Endodermal cell (in vitro differentiated cells): ENCODE data around the gene LCMT2. TPM values are rescaled to one million over a fixed set of nuclear protein-coding genes. Genes with fewer than 3 reads are reported as not detected.

ENCODE experiments used
- DNase-seq: peaks from one replicate; pipeline ENCODE4 v3.0.0-alpha.2; 2017
- H3K27ac ChIP-seq: 2 replicates; pipeline ENCODE4 v1.5.1; 2013; ENCODE audit warnings: mild to moderate bottlenecking, low read depth, low read length, moderate library complexity
- H3K27me3 ChIP-seq: 2 replicates; pipeline ENCODE4 v1.6.1; 2013; ENCODE audit warnings: mild to moderate bottlenecking, low read length, moderate library complexity; ENCODE audit not compliant: insufficient read depth, control insufficient read depth, poor library complexity, severe bottlenecking
- H3K36me3 ChIP-seq: 2 replicates; pipeline ENCODE4 v1.7.0; 2013; ENCODE audit warnings: mild to moderate bottlenecking, low read length, moderate library complexity; ENCODE audit not compliant: control insufficient read depth, insufficient read depth
- H3K4me1 ChIP-seq: one replicate; pipeline ENCODE4 v1.7.0; 2013; ENCODE audit warnings: low read length; ENCODE audit not compliant: control insufficient read depth, insufficient read depth
- H3K4me3 ChIP-seq: 2 replicates; pipeline ENCODE4 v1.5.1; 2013; ENCODE audit warnings: mild to moderate bottlenecking, low read length, moderate library complexity
- H3K9ac ChIP-seq: 2 replicates; pipeline ENCODE4 v1.6.1; 2013; ENCODE audit warnings: mild to moderate bottlenecking, low read length, moderate library complexity; ENCODE audit not compliant: poor library complexity, severe bottlenecking; ENCODE audit errors: extremely low read depth
- H3K9me3 ChIP-seq: 2 replicates; pipeline ENCODE4 v1.6.1; 2013; ENCODE audit warnings: mild to moderate bottlenecking, low read length, moderate library complexity; ENCODE audit not compliant: control insufficient read depth
- H3K27ac Mint-ChIP-seq: 2 replicates; pipeline ENCODE4 v1.8.0; 2020; ENCODE audit warnings: mixed read lengths
- H3K27me3 Mint-ChIP-seq: 2 replicates; pipeline ENCODE4 v1.8.0; 2021; ENCODE audit warnings: mild to moderate bottlenecking, mixed read lengths; ENCODE audit not compliant: insufficient read depth
- H3K36me3 Mint-ChIP-seq: 2 replicates; pipeline ENCODE4 v1.8.0; 2020; ENCODE audit warnings: low read depth, mixed read lengths
- H3K4me1 Mint-ChIP-seq: 2 replicates; pipeline ENCODE4 v1.8.0; 2020; ENCODE audit warnings: mixed read lengths
- H3K4me3 Mint-ChIP-seq: 2 replicates; pipeline ENCODE4 v1.8.0; 2020; ENCODE audit warnings: mild to moderate bottlenecking, moderate library complexity, mixed read lengths
- H3K9me3 Mint-ChIP-seq: 2 replicates; pipeline ENCODE4 v1.8.0; 2020; ENCODE audit warnings: mild to moderate bottlenecking, mixed read lengths
- CTCF ChIP-seq: fragments of 200-600 bp; sonication (generic); conservative IDR thresholded peaks from 2 replicates; pipeline ENCODE4 v1.5.0; 2021; ENCODE audit warnings: antibody characterized with exemption, mild to moderate bottlenecking
- WGBS, 2 experiments: methylation state at CpG; one replicate each; pipeline versions ENCODE4 v1.1.5 to v1.1.7; 2013; ENCODE audit warnings: missing lambda C conversion rate in 2 of 2, mixed read lengths in 1 of 2; ENCODE audit not compliant: insufficient coverage in 1 of 2, insufficient read length in 1 of 2; 5-methylcytosine and 5-hydroxymethylcytosine counted together
- total RNA-seq, 2 donors: library from RNA; stranded (reverse); fragmentation: NEBNext Ultra II Directional in 1 of 2; extraction: Animal tissue kit (Norgen Biotek cat#: 25700) in 1 of 2; gene quantifications; 2 replicates in 1 of 2; 3 replicates in 1 of 2; pipeline ENCODE4 v1.2.1, GENCODE V29; 2021

The LCMT2 gene
- total RNA-seq, 2 donors from 2014 or later, result 12.6 to 13.2 TPM

- WGBS, 2 experiments, result 97 to 100% methylated on average over 1 to 7 of the region's 7 CpGs
- Histone ChIP-seq H3K27me3 (no peaks in the 10 kb centered on the region), H3K4me1 (no peaks in the 10 kb centered on the region), H3K27ac (no peak overlapping the region), H3K4me3 (peak overlapping the region; percentile 58), H3K36me3 (peaks cover 86% of the 10 kb centered on the region), H3K9ac (no peak overlapping the region), H3K9me3 (peaks cover 50% of the 10 kb centered on the region)
- TF ChIP-seq CTCF, result no peak
- H3K27me3 Mint-ChIP-seq, result no peaks in the 10 kb centered on the region
- H3K4me3 Mint-ChIP-seq, result no peak overlapping the region
- no peak overlapping the region for H3K27ac Mint-ChIP-seq
- H3K4me1 Mint-ChIP-seq, result no peaks in the 10 kb centered on the region
- peaks cover 67% of the 10 kb centered on the region for H3K9me3 Mint-ChIP-seq
- H3K36me3 Mint-ChIP-seq, result peaks cover 92% of the 10 kb centered on the region
- DNase-seq, result no peak
Measured at GRCh38 chr15:43361313-43361903, 31.0 kb upstream of the LCMT2 start.

GRCh38 chr15:43360821-43361220 lies 30.4 kb upstream of the LCMT2 start:
- Histone ChIP-seq H3K4me3 (peak overlapping the region; percentile 58), H3K9me3 (peaks cover 50% of the 10 kb centered on the region), H3K27ac (no peak overlapping the region), H3K4me1 (no peaks in the 10 kb centered on the region), H3K36me3 (peaks cover 80% of the 10 kb centered on the region), H3K9ac (no peak overlapping the region), H3K27me3 (no peaks in the 10 kb centered on the region)
- no peak for TF ChIP-seq CTCF
- WGBS, 2 experiments, result 92 to 100% methylated on average over 3 to 4 of the region's 4 CpGs
- Mint-ChIP-seq H3K4me1 (no peaks in the 10 kb centered on the region), H3K9me3 (peaks cover 68% of the 10 kb centered on the region), H3K27ac (no peak overlapping the region), H3K4me3 (no peak overlapping the region), H3K27me3 (no peaks in the 10 kb centered on the region), H3K36me3 (peaks cover 90% of the 10 kb centered on the region)
- no peak for DNase-seq

- 90% methylated on average over 2 of the region's 2 CpGs; no CpG with 5 or more reads in 1 of the 2 experiments for WGBS, 2 experiments
- H3K9me3 Mint-ChIP-seq, result peaks cover 3% of the 10 kb centered on the region
- Histone ChIP-seq H3K9me3 (no peaks in the 10 kb centered on the region), H3K27ac (no peak overlapping the region), H3K27me3 (no peaks in the 10 kb centered on the region), H3K4me3 (no peak overlapping the region), H3K9ac (no peak overlapping the region), H3K36me3 (peaks cover 15% of the 10 kb centered on the region), H3K4me1 (no peaks in the 10 kb centered on the region)
- DNase-seq, result no peak
- H3K4me3 Mint-ChIP-seq, result no peak overlapping the region
- H3K4me1 Mint-ChIP-seq, result no peaks in the 10 kb centered on the region
- H3K27me3 Mint-ChIP-seq, result no peaks in the 10 kb centered on the region
- H3K27ac Mint-ChIP-seq, result no peak overlapping the region
- no peak for TF ChIP-seq CTCF
- H3K36me3 Mint-ChIP-seq, result peaks cover 23% of the 10 kb centered on the region
Measured at GRCh38 chr15:43352693-43353382, 22.5 kb upstream of the LCMT2 start.
